Measurements from ENCODE around the gene ARMC2.

ARMC2 gene

DNA sequence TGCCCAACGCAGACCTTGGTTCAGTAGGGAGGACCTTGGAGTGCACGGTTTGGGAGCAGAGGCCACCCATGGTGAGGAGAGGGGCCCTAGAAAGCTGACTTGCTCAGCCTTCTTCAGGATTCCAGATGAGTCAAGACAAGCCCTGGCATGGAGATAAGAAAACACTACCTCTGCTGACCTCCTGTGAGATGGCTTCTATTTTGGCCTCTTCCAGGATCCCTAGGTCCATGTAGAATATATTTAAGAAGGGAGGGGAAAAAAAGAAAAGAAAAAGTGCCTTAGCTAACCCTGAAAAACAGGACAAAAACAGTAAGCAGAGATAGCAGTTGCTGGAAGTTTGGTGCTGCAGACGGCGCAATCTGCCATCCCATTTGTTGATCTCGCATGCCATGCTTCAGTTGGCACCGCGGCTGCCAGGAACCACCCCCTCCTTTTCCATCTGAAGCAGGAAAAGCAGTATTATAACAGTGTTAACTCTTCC is 100.0 kb downstream of the ARMC2 start:
- intact Hi-C loops (cut with micrococcal nuclease), result no loop called here
- Mint-ChIP-seq H3K4me1 (ENCODE audit: low read depth) (peaks cover 20% of the 10 kb centered on the region), H3K36me3 (ENCODE audit: low read depth) (no peaks in the 10 kb centered on the region), H3K27me3 (peaks cover 5% of the 10 kb centered on the region), H3K9me3 (no peaks in the 10 kb centered on the region), H3K27ac (no peak overlapping the region), H3K4me3 (no peak overlapping the region)

DNA sequence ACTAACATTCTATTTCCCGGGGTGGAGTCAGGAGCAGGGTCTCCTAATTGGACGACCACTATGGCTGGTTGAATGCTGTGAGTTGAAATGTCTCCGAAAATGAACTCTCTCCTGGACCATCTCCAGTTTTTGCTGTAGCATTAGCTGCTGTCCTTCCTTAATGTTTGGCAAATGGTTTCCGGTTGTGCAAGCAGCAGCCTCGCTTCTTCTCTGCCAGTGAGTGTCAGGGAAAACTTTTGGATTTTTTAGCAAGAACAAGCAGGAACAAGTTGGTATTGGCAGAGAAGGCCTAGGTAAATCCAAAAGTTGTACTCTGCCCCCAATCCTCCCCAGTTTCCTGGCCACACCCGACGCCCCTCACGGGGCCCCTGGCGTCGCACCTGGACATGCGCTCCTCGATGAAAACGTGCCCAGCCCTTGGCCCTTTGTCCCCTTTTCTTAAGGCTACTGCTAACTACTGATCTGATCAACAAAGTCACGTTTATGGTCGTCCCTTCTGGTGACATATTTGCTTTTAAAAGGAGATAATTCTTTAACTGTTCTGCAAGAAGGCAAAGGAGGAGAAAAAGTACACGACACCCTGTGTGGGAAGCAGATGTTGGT is 103.2 kb downstream of the ARMC2 start:
- Mint-ChIP-seq H3K4me3 (no peak overlapping the region), H3K4me1 (ENCODE audit: low read depth) (peaks cover 24% of the 10 kb centered on the region), H3K27ac (no peak overlapping the region), H3K9me3 (no peaks in the 10 kb centered on the region), H3K36me3 (ENCODE audit: low read depth) (no peaks in the 10 kb centered on the region), H3K27me3 (peaks cover 2% of the 10 kb centered on the region)
- intact Hi-C loops (cut with micrococcal nuclease), result no loop called here

DNA sequence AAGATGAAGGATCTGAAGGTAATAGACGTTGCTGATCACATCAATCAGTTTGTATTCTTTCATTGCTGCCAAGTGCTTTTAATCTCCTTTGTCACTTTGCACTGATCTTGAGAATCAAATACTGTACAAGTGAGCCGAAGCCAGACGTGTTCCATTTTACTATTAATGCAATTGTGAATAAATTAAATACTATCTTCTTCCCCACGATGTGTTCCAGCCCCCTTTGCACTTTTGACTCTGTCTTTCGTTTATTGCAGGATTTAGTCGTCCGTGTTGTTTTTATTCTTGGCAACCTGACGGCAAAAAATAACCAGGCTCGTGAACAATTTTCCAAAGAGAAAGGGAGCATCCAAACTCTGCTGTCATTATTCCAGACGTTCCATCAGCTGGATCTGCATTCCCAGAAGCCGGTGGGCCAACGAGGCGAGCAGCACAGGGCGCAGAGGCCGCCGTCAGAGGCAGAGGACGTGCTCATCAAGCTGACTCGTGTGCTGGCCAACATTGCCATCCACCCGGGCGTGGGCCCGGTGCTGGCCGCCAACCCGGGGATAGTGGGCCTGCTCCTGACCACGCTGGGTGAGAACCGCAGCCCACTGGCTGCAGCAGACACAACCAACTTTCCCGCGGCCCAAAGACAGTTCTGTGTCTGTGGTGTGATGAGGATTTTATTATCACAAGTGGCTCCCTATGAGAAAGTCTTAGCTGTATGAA is 104.7 kb downstream of the ARMC2 start:
- Mint-ChIP-seq H3K9me3 (no peaks in the 10 kb centered on the region), H3K4me3 (no peak overlapping the region), H3K27ac (no peak overlapping the region), H3K36me3 (ENCODE audit: low read depth) (no peaks in the 10 kb centered on the region), H3K4me1 (ENCODE audit: low read depth) (peaks cover 14% of the 10 kb centered on the region), H3K27me3 (no peaks in the 10 kb centered on the region)
- intact Hi-C loops (cut with micrococcal nuclease), result no loop called here

DNA sequence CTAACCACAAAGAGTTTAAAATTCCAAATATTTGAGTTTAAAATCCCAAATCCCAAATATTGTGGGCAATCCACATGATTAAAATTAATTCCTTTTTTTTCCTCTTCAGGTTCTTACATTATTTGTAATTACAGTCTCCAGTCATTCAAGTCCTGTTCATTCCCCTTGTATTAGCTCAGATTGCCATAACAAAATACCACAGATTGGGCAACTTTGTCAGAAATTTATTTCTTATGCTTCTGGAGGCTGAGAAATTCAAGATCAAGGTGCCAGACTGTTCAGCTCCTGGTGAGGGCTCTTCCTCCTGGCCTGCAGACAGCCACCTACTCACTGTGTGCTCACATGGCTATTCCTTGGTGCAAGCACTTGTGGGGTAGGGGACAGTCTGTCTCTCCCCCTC is 105.5 kb downstream of the ARMC2 start:
- Mint-ChIP-seq H3K4me3 (no peak overlapping the region), H3K27me3 (no peaks in the 10 kb centered on the region), H3K36me3 (ENCODE audit: low read depth) (no peaks in the 10 kb centered on the region), H3K9me3 (no peaks in the 10 kb centered on the region), H3K4me1 (ENCODE audit: low read depth) (peaks cover 7% of the 10 kb centered on the region), H3K27ac (no peak overlapping the region)
- intact Hi-C loops (cut with micrococcal nuclease), result no loop called here

DNA sequence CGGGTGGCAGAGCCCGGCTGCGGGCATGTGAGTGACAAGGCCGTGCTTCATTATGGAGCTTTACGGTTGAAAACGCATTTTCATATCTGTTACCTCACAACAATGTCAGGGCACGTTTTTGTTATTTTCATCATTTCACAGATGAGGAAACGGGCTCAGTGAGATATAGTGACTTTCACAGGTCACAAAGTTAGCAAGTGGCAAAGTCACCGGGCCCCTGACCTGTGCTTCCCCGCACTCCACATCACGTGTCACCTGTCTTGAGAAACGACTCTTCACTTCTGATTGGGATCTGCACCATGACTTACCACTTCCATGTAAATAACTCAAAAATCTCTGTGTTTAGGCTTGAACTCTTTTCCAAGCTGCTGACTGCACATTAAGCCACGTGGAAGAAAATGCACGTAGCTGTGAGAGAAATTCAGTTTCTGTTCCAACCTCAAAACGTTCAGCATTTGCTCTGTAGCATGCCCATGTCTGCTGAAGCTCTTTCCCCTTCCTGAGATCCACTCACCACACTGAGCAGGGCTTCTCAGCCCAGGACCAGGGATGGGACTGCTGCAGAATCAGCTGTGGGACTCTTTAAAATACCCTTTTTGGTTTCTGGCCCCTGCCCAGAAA is 107.2 kb downstream of the ARMC2 start:
- Mint-ChIP-seq H3K9me3 (no peaks in the 10 kb centered on the region), H3K4me3 (no peak overlapping the region), H3K27ac (no peak overlapping the region), H3K27me3 (no peaks in the 10 kb centered on the region), H3K4me1 (ENCODE audit: low read depth) (peaks cover 16% of the 10 kb centered on the region), H3K36me3 (ENCODE audit: low read depth) (no peaks in the 10 kb centered on the region)
- intact Hi-C loops (cut with micrococcal nuclease), result no loop called here

DNA sequence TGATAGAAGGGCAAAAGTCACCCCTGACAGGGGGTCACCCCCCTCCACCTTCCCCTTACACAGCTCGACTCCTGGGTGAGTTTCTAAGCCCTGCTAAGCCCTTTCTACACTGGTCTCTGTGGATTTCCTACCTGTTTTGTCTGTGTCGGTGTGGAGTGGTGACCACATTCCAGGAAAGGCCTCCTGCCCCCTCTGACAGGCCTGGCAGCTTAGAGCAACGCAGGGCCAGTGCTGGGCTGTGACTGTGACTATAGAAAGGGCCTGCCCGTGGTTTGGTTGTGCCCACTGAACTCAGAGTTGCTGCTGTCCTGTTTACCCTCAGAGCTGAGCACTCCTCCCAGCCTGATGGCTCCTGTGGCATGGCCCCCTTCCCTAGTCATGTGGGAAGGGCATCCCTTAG is 109.0 kb downstream of the ARMC2 start:
- no peaks in the 10 kb centered on the region for H3K9me3 Mint-ChIP-seq

DNA sequence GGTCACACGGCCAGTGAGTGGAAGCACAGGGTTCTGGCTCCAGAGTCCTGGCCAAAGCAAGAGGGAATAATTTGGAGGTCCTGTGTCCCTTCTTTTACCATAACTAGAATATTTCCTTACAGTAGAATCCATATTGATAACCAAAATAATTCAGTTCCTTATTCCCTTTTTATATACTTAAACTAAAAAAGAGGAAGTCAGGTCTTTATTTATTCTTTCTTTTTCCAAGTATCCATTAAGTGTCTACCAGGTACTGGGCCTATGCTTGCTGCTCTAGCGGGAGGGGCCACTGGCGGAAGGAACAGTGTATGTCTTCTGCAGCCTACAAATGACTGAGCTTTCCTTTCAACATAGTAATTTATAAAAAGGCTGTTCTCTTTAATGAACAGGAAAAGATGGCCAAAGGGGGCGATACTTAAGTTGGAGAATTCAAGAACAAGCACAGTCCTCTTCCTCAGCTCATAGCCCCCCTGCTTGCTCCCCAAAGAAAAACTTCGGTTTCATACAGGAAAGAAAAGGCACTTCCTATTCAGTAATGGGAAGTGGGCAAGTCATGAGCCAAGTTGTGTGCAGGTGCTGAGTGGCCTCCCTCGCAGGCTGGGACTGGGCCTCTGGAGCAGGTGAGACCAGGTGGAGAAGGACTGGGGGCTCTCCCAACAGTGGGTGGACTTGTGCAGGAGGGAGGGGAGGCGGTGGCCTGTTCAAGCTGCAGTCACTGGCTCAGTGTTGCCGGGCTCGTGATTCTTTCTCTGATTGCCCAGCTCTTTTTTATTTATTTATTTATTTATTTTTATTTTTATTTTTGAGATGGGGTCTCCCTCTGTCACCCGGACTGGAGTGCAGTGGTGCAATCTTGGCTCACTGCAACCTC is 110.9 kb downstream of the ARMC2 start:
- H3K9me3 Mint-ChIP-seq, result no peaks in the 10 kb centered on the region
- H3K27me3 Mint-ChIP-seq, result no peaks in the 10 kb centered on the region
- H3K4me1 Mint-ChIP-seq (ENCODE audit: low read depth), result peaks cover 16% of the 10 kb centered on the region
- H3K27ac Mint-ChIP-seq, result no peak overlapping the region
- intact Hi-C loops (cut with micrococcal nuclease), result no loop called here
- H3K4me3 Mint-ChIP-seq, result no peak overlapping the region
- H3K36me3 Mint-ChIP-seq (ENCODE audit: low read depth), result no peaks in the 10 kb centered on the region

More for the DNA sequence above, 109.0 kb downstream of the ARMC2 start:
- Mint-ChIP-seq H3K27ac (no peak overlapping the region), H3K36me3 (ENCODE audit: low read depth) (no peaks in the 10 kb centered on the region), H3K4me3 (no peak overlapping the region), H3K4me1 (ENCODE audit: low read depth) (peaks cover 16% of the 10 kb centered on the region), H3K27me3 (no peaks in the 10 kb centered on the region)
- intact Hi-C loops (cut with micrococcal nuclease), result no loop called here

DNA sequence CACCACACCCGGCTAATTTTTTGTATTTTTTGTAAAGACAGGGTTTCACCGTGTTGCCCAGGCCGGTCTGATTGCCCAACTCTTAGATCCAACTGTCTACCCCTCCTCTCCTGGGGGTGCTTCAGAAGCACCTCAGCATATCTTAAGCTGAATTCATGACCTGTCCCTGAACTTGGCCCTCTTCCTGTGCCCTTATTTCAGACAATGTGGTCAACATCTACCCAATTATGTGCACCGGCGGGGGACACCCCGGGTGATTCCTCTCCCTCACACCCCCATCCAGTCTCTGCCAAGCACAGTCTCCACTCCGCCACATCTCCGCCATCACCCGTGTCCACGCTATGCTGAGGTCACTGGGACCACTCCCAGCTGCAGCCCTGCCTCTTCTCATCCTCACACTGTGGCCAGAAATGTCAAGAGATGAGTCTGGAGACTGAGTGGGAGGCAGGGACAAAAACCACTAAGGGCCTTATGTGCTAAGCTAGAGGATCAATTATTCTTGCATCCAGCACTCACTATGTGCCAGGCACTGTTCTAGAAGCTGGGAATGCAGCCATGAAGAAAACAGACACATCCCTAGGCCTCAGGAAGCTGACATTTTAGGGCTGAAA is 111.9 kb downstream of the ARMC2 start:
- H3K4me1 Mint-ChIP-seq (ENCODE audit: low read depth), result peaks cover 12% of the 10 kb centered on the region
- H3K36me3 Mint-ChIP-seq (ENCODE audit: low read depth), result no peaks in the 10 kb centered on the region
- no peak overlapping the region for H3K27ac Mint-ChIP-seq
- intact Hi-C loops (cut with micrococcal nuclease), result no loop called here
- H3K9me3 Mint-ChIP-seq, result no peaks in the 10 kb centered on the region
- H3K4me3 Mint-ChIP-seq, result no peak overlapping the region
- H3K27me3 Mint-ChIP-seq, result no peaks in the 10 kb centered on the region

DNA sequence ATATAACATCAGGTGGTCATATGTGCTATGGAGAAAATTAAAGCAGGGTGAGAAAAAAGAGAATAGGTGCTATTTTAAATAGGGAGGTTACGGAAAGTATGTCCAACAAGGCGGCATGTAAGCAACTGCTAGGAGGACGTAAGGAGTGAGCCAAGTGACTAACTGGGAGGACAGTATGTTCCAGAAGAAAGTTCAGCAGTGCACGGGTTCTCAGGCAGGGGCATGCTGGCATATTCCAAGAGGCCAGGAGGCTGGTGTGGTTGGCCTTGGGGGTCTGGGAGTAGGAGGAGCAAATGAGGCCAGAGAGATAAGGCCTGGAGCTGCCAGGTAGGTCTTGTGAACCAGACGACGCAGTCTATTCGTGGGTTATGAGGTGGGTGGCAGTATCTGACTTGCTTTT is 112.4 kb downstream of the ARMC2 start:
- H3K4me3 Mint-ChIP-seq, result no peak overlapping the region
- H3K36me3 Mint-ChIP-seq (ENCODE audit: low read depth), result no peaks in the 10 kb centered on the region
- H3K4me1 Mint-ChIP-seq (ENCODE audit: low read depth), result peaks cover 12% of the 10 kb centered on the region
- H3K27ac Mint-ChIP-seq, result no peak overlapping the region
- no peaks in the 10 kb centered on the region for H3K27me3 Mint-ChIP-seq
- H3K9me3 Mint-ChIP-seq, result no peaks in the 10 kb centered on the region
- intact Hi-C loops (cut with micrococcal nuclease), result no loop called here

DNA sequence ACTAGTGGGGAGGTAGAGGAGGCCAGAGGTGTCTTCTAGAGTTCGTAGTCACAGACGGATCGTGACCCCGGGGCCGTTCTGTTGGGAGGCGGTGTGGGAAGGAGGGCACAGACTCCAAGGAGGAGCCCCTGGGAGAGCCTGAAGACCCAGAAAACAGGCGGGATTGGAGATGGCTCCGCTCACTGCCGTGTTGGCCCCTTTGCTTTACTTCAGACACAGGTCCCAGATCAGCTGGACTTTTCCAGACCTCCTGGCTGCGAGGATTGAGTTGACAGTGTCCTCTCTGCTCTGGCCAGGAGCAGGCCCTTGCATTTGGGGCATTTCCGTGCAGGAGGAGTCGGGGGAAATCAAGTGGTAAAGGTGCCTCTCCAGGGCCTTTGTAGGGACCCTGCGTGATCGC is 112.9 kb downstream of the ARMC2 start:
- Mint-ChIP-seq H3K4me1 (ENCODE audit: low read depth) (peaks cover 13% of the 10 kb centered on the region), H3K4me3 (no peak overlapping the region), H3K9me3 (no peaks in the 10 kb centered on the region), H3K36me3 (ENCODE audit: low read depth) (no peaks in the 10 kb centered on the region), H3K27me3 (no peaks in the 10 kb centered on the region), H3K27ac (no peak overlapping the region)
- intact Hi-C loops (cut with micrococcal nuclease), result no loop called here

DNA sequence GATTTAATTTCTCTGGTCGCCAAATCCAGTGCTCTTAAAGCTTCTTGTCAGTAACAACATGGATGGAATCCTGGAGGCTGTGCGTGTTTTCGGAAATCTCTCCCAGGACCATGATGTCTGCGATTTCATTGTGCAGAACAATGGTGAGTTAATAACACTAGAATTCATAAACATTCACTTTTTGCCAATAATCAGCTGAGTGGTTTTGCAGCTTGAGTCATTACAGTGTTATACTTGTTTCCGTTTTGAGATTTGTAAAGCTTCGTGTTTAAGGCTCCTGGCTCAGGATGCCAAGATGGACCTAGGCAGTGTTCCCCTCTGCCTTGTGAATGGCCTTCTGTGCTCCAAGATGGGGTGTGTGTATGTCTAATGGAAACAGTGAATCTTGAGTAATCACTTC is 113.8 kb downstream of the ARMC2 start:
- Mint-ChIP-seq H3K27ac (no peak overlapping the region), H3K27me3 (no peaks in the 10 kb centered on the region), H3K36me3 (ENCODE audit: low read depth) (no peaks in the 10 kb centered on the region), H3K4me1 (ENCODE audit: low read depth) (peaks cover 23% of the 10 kb centered on the region), H3K9me3 (no peaks in the 10 kb centered on the region), H3K4me3 (no peak overlapping the region)
- intact Hi-C loops (cut with micrococcal nuclease), result no loop called here

DNA sequence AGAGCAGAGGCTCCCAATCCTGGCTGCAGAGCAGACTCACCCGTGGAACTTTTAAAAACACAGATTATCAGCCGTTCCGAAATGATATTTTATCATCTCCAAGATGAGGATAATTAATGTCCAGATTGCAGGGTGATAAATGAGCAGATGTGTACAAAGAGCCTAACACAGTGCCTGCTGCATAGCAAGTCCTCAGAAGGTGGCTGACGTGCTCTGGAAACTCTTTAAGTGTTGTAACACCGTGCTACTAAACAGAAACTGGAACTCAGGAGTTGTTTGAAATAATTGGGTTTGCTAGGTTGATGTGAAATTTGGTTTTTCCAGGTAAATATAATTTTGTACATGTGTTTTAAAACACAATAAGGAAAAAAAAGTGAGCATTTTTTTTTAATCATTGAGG is 118.0 kb downstream of the ARMC2 start:
- Mint-ChIP-seq H3K36me3 (ENCODE audit: low read depth) (no peaks in the 10 kb centered on the region), H3K27me3 (no peaks in the 10 kb centered on the region), H3K4me3 (no peak overlapping the region), H3K4me1 (ENCODE audit: low read depth) (peaks cover 32% of the 10 kb centered on the region), H3K27ac (no peak overlapping the region), H3K9me3 (no peaks in the 10 kb centered on the region)
- intact Hi-C loops (cut with micrococcal nuclease), result no loop called here

DNA sequence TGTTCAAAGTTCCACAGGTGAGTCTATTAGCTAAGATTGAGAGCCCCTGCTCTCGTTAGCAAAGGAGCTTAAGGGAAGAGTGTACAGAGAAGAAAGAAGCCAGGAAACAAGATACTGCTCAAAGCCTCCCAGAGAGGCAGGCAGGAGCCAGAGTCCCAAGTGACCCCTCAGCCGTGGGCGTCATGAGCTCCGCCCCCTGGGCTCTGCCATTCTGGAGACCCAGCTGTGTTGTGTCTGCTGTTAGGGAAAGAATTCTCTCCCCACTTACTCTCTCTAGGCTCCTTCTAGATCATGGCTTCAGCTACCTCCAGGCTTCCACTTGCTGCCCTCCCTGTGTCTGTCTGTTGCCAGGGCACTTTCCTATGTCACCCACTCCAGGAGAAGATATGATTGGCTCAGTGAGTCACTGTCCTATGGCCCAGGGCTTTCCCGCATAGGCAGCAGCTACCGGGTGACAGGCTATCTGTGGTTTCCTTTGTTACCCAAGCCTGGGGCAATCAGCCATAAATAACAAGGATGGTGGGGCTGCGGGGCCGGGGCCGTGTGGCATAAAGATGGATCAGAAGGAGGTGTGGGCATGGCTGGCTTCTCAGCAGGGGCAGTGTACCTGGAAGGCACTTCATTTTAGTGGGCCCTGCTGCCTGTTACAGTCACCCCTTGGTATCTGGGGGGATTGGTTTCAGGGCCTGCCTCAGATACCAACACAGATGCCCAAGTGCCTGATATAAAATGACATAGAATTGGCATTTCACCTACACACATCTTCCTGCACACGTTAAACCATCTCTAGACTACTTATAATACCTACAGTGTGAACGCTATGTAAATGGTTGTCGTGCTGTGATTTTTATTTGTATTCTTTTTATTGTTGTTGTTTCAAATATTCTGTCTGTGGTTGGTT is 118.9 kb downstream of the ARMC2 start:
- Mint-ChIP-seq H3K27me3 (no peaks in the 10 kb centered on the region), H3K27ac (peak overlapping the region; percentile 43), H3K9me3 (no peaks in the 10 kb centered on the region), H3K4me1 (ENCODE audit: low read depth) (peaks cover 32% of the 10 kb centered on the region), H3K4me3 (no peak overlapping the region), H3K36me3 (ENCODE audit: low read depth) (no peaks in the 10 kb centered on the region)
- intact Hi-C loops (cut with micrococcal nuclease), result no loop called here

Measured in dendritic cell treated with granulocyte-macrophage colony-stimulating factor and Interleukin-4, amounts not matched to agents 40 ng/mL and 50 ng/mL, for 4 days (primary cell).